ENCODE results near the gene FAM170B. TPM values are rescaled to one million over a fixed set of nuclear protein-coding genes. Genes with fewer than 3 reads are reported as not detected.

The FAM170B gene
- not detected for total RNA-seq

- TF ChIP-seq CTCF (IDR thresholded peaks at IDR 0.05; ENCODE audit: low read depth): no peak
Observed at GRCh38 chr10:49133706-49134248, at the start of gene FAM170B. Gene FAM170B (minus strand): TSS chr10:49134021. CDS start chr10:49133918, 103 bp downstream.

- no peak for TF ChIP-seq CTCF (IDR thresholded peaks at IDR 0.05; ENCODE audit: low read depth)
Observed at GRCh38 chr10:49182776-49183175, 49.0 kb upstream of the FAM170B start.

GRCh38 chr10:49180444-49180860, 46.6 kb upstream of the FAM170B start:
- TF ChIP-seq CTCF (IDR thresholded peaks at IDR 0.05; ENCODE audit: low read depth): no peak

- TF ChIP-seq CTCF (IDR thresholded peaks at IDR 0.05; ENCODE audit: low read depth): no peak
Observed at GRCh38 chr10:49179699-49180443, 46.0 kb upstream of the FAM170B start.

GRCh38 chr10:49178489-49179471, 45.0 kb upstream of the FAM170B start:
- TF ChIP-seq CTCF (IDR thresholded peaks at IDR 0.05; ENCODE audit: low read depth): no peak

GRCh38 chr10:49177391-49178355, 43.9 kb upstream of the FAM170B start:
- TF ChIP-seq CTCF (IDR thresholded peaks at IDR 0.05; ENCODE audit: low read depth): no peak
